ENCODE measurements around the gene S100A6.
A peak's percentile ranks its signal among the peaks of the same experiment; 100 is the strongest.

The S100A6 gene

DNA sequence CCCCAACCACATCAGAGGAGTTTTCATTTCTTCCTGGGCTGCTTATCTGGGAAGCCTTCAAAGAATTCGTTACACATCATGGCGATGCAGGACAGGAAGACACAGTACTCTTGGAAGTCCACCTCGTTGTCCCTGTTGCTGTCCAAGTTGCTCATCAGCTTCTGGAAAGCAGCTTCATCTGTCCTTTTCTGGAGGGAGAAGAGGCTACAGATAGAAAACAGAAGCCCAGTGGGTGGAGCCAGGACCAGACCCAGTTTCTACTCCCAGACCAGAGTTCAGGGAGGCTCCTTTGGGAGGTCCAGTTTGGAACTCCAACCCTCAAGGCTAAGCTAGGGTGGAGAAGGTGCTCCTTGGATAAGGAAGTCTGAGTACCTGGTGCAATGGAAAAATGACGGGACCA, 7.9 kb upstream of the S100A6 start:
- TF ChIP-seq, protein P1, sequence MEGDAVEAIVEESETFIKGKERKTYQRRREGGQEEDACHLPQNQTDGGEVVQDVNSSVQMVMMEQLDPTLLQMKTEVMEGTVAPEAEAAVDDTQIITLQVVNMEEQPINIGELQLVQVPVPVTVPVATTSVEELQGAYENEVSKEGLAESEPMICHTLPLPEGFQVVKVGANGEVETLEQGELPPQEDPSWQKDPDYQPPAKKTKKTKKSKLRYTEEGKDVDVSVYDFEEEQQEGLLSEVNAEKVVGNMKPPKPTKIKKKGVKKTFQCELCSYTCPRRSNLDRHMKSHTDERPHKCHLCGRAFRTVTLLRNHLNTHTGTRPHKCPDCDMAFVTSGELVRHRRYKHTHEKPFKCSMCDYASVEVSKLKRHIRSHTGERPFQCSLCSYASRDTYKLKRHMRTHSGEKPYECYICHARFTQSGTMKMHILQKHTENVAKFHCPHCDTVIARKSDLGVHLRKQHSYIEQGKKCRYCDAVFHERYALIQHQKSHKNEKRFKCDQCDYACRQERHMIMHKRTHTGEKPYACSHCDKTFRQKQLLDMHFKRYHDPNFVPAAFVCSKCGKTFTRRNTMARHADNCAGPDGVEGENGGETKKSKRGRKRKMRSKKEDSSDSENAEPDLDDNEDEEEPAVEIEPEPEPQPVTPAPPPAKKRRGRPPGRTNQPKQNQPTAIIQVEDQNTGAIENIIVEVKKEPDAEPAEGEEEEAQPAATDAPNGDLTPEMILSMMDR (IDR thresholded peaks at IDR 0.05) = no peak
- Mint-ChIP-seq H3K9me3 (no peaks in the 10 kb centered on the region), H3K27ac (no peak overlapping the region), H3K4me3 (no peak overlapping the region), H3K36me3 (ENCODE audit: low read depth) (no peaks in the 10 kb centered on the region), H3K27me3 (ENCODE audit: low read depth, poor library complexity) (peaks cover 8% of the 10 kb centered on the region), H3K4me1 (peaks cover 95% of the 10 kb centered on the region)
- no peak for DNase-seq

DNA sequence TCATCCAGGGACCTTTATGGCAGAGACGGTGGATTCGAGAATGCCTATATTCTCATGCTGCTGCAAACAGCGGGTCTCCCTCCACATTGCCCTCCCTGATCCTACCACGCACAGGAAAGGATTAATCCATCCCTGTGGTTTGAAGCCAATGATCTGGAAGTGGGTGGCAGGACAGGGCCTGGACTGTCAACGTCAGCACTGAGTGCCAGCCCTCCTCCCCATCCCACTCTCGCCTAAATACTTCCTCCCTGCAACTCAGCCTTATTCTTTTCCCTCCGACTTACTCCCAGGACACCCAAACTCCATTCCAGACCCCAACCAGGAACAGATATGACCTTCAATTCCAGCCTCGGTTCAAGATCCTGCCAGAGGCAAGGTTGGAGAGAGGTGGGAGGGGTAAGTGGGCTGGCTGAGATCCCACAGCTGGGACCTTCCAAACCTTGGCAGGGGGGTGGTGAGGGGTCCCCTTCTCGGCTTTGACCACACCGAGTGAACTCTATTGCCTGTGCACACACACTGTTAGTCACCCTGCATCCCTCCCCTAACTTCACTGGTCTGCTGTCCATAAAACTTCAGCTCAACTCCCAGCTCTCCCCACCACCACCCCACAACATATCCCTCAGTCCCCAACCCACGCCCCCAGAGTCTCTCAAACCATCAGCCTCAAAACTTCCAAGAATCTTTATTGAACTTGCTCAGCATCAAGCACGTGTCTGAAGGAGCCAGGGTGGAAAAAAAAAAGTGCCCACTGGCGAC, 7.3 kb upstream of the S100A6 start:
- Mint-ChIP-seq H3K4me3 (no peak overlapping the region), H3K9me3 (no peaks in the 10 kb centered on the region), H3K27me3 (ENCODE audit: low read depth, poor library complexity) (peaks cover 8% of the 10 kb centered on the region), H3K4me1 (peaks cover 95% of the 10 kb centered on the region), H3K27ac (peak overlapping the region; percentile 31), H3K36me3 (ENCODE audit: low read depth) (no peaks in the 10 kb centered on the region)
- TF ChIP-seq, protein P1 (IDR thresholded peaks at IDR 0.05) = no peak
- DNase-seq = no peak

DNA sequence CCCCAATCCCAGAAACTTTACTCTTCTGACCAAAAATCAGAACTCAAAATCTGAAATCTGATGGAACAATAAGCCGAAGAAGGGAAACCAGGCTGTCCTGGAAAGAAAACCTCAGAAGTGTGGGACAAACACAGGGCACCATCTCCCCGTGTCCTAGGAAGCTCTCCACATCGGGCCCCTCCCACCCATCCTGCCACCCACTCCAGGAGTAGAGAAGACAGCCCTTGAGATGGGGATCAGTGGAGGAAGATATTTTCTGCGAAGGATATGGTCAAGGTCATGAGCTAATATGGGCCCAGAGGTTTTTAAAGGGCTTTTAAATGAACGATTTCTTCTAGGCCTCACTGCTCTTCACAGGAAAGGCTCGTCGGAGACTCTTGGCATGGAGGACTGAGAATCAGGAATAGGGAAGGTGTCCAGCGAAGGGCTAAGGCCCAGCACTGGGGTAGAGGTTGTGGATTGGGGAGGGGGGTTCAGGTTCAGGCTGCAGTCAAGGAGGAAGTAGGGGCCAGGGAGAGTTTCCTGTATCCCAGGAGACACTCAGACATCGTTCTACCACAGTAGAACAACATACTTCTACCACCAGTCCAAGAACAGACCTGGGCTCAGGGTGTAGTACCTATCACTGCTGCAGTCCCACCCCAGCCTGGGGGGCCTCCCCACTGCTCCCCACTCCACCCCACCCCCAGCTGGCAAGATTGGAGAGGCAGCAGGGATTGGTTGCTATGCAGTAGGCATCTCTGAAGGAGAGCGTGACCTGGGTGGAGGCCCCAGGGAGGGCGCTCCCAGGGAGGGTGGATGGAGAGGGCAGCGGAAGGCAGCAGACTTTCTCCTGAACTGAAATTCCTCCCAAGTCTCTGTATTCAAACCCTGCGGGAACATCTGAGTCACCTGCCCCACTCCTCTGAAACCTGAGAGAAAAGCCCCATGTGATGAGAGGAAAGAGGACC, 6.1 kb upstream of the S100A6 start:
- no peak for DNase-seq
- H3K4me3 Mint-ChIP-seq = no peak overlapping the region
- H3K27ac Mint-ChIP-seq = no peak overlapping the region
- H3K9me3 Mint-ChIP-seq = no peaks in the 10 kb centered on the region
- peaks cover 8% of the 10 kb centered on the region for H3K27me3 Mint-ChIP-seq (ENCODE audit: low read depth, poor library complexity)
- H3K36me3 Mint-ChIP-seq (ENCODE audit: low read depth) = no peaks in the 10 kb centered on the region
- H3K4me1 Mint-ChIP-seq = peaks cover 93% of the 10 kb centered on the region
- TF ChIP-seq, protein P1 (IDR thresholded peaks at IDR 0.05) = no peak

DNA sequence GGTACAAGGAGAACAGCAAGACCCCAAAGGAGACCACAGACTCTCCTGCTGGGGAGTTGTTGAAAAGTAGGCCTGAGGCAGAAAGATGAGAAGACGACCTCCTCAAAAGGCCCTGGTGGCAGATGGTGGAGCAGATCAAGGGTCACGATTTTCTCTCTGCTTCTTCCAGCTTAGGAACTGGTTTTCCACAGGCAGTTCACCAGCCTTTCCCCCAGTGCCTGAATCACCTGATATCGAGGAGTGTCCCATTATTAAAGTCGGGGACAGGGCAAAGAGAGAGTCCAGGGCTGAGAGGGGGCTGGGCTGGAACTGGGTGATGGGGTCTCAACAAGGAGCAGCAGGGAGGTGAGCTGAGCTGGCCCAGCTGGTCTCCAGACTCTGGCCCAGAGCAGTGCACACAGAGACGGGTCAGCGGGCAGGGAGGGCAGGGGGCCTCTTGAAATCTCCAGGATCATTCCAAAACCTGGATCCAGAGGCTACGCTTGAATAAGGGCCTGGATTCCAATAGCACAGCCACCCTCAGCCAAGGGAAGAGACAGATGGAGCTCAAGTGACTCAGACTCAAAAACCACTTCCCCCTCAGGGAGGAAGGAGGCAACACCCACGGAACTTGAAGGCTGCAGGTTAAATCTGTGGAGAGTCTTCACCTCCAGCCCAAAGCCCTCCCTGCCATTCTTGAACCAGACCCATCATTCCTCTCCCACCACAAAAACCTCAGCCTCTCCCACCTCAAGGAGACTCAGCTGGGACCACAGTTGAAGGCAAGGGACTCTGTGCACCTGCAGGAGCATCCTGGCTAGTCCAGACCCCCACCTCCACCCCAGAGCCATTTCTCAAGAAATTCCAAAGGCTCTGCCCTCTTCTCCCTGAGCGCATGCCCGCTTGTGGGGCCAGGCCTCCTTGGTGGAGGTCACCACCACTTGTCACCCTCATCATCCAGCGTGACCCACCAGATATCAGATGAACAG, 4.9 kb upstream of the S100A6 start, which contains the start of gene S100A5:
Gene S100A5, minus strand, starts transcription at position 541 of the 968 bp plus-strand sequence. CDS start 743 bp downstream, outside the sequence.
- H3K4me3 Mint-ChIP-seq = no peak within 1 kb of the TSS
- H3K36me3 Mint-ChIP-seq (ENCODE audit: low read depth) = no peaks in the 10 kb centered on the region
- H3K4me1 Mint-ChIP-seq = peaks cover 91% of the 10 kb centered on the region
- no peaks in the 10 kb centered on the region for H3K9me3 Mint-ChIP-seq
- DNase-seq = no peak
- H3K27ac Mint-ChIP-seq = peak within 1 kb of the TSS; percentile 95
- TF ChIP-seq, protein P1 (IDR thresholded peaks at IDR 0.05) = no peak
- H3K27me3 Mint-ChIP-seq (ENCODE audit: low read depth, poor library complexity) = peaks cover 8% of the 10 kb centered on the region

DNA sequence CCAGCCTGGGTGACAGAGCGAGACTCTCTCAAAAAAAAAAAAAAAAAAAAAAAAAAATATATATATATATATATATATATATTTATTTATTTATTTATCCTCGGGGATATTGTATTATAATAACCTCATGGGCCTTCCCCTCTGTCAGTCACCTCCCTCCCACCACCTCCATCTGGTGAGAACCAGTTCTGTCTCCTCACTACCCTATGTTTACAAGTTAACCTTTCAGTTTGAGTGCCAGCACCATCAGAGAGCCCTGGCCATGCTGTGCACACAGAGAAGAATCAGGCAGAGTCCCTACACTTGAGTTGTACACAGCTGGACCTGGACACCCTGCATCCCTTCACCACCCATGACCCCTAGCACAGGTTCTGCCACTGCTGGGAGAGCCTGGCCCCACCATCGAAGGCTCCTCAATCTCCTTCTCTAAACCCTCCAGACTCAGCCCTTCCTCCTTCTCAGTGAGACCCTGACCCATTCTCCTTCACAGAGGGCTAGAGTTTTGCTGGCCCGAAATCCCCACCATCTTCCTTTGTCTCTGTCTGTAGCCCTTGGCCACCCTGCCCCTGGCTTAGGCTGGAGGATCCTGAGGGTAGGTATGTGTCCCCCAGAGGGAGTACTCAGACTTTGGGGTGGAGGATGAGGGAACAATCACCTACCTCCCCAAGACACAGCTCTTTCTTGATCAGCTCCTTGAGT, 3.8 kb upstream of the S100A6 start:
- Mint-ChIP-seq H3K27me3 (ENCODE audit: low read depth, poor library complexity) (peaks cover 8% of the 10 kb centered on the region), H3K4me1 (peaks cover 88% of the 10 kb centered on the region), H3K4me3 (no peak overlapping the region), H3K27ac (peak overlapping the region; percentile 49), H3K9me3 (no peaks in the 10 kb centered on the region), H3K36me3 (ENCODE audit: low read depth) (no peaks in the 10 kb centered on the region)
- no peak for DNase-seq
- TF ChIP-seq, protein P1 (IDR thresholded peaks at IDR 0.05) = no peak
